SKM-1 treated with dmso at 0.1 percent for 144 hours (cell line): ENCODE results near the gene NDUFB11.

ENCODE experiments used
- DNase-seq: peaks from one replicate; lab custom pipeline; 2025; ENCODE audit not compliant: unreplicated experiment; lab: John Stamatoyannopoulos, UW

The NDUFB11 gene

GRCh38 chrX:47174846-47175587 lies 30.5 kb upstream of the NDUFB11 start:
- DNase-seq: no peak

- DNase-seq: no peak
These were observed 29.9 kb upstream of the NDUFB11 start for GRCh38 chrX:47174376-47174775.

DNA sequence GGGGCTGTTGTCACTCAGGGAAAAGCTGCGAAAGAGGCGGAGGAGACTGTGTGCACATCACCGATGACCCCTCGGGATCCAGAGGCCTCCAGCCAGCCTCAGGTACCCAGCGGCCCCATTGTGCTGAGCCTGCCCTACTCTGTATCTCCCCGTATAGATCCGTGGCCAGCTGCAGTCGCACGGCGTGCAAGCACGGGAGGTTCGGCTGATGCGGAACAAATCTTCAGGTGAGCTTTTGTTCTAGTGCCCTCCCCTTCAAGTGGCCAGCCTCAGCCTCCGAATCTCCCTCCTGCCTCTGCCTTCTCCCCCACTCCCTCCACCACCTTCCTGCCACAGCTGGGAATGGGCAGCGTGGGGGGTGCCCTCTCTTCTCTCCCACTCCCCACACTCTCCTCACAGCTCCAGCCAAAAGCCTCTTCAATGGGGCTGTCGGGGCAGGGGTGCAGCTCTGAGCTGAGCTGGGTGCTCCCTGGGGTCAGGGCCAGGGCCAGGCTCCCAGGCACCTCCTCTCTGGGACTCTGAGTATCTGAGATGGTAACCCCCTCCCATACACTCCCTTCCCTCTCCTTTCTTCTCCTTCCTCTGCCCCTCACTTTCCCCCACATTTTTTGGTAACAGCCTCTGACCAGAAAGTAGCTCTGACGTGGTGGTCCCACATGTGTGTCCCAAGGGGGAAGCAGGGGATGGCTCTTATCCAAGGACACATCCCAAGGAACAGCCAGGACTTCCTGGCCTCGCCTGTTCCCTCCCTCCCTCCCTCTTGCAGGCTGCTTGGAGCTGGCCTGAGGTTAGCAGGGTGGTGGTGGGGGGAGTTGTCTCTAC lies 28.7 kb upstream of the NDUFB11 start:
- no peak for DNase-seq

- no peak for DNase-seq
These were observed 28.0 kb upstream of the NDUFB11 start for GRCh38 chrX:47172549-47172948.

- DNase-seq: no peak
These were observed 27.5 kb upstream of the NDUFB11 start for GRCh38 chrX:47171996-47172395.

DNA sequence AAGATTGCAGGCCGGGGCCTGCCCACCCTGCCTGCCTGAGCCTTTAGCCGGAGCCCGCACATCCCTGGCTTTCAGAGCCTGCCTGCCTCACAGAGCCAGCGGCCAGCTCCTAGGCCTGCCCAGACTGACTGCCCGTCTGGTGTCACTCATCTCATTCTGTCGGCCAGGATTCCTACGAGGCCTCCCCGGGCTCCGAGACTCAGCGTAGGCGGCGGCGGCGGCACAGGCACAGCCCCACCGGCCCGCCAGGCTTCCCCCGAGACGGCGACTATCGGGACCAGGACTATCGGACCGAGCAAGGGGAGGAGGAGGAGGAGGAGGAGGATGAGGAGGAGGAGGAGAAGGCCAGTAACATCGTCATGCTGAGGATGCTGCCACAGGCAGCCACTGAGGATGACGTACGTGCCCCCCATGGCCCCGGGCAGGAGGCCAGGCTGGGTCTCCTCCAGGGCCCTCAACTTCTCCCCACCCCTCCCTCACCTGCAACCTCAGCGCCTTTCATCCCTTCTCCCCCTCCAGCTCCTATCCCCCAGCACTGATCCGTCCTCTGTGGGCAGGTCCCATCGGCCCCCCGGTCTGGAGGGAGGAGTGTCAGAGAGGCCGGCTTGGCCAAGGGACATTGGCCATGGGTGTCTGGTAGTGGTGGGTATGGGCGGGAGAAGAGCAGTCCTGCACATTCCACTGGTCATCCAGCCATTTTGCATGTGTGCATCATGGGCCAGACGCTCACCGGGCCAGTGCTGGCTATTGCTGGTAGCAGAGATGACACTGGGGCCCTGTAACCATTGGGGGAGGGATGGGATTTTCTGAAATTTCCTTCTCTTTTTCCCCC lies 26.6 kb upstream of the NDUFB11 start:
- DNase-seq: no peak

DNA sequence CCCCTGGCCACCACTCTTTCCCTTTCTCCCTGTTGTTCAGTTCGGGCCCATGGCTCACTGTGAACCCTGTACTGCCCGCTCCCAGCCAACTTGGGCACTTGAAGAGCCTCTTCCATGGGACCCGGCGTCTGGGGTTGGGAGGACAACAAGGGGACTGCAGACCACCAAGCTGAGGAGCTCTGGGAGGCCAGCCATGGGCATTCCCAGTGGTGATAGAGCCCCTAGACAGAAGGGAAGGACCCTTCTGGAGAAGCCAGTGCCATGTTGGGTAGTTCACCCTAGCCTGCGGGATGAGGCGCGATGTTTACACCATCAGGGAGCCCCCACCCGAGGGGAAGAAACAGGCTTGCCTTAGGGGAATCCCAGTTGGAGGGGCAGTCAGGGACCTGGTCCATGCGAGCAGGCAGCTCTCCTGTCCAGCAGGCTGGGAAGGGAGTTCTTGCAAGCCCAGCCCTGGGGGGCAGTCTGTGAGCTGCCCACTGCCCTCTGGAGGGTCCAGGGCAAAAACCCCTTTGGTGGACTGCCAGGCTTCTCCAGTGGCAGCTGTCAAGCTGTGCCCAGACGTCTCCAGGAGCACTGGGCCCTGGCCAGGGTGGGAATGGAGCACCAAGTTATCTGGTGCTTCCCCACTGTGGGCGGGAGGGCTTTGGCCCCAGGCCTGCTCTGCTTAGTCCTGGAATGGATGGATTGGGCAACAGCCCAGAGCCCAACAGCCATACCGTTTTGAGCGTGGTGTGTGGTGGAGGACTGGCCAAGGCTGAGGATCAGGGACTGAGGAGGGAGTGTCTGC lies 25.4 kb upstream of the NDUFB11 start:
- no peak for DNase-seq

DNA sequence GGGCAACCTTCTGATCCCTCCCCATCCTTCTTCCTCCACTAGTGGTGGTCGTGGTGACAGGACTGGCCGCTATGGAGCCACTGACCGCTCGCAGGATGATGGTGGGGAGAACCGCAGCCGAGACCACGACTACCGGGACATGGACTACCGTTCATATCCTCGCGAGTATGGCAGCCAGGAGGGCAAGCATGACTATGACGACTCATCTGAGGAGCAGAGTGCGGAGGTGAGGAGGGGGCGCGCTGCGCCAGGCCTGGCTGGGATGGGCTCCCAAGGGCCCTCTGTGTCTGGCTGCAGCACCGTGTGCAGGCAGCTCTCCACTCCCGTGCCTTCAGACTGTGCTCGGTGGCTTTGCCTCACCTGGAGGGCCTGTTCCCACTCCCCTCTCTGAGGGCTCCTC lies 24.8 kb upstream of the NDUFB11 start:
- no peak for DNase-seq

- DNase-seq: no peak
These were observed 24.1 kb upstream of the NDUFB11 start for GRCh38 chrX:47168495-47169073.

GRCh38 chrX:47166126-47166525 lies 21.6 kb upstream of the NDUFB11 start:
- no peak for DNase-seq

GRCh38 chrX:47164420-47164819 lies 19.9 kb upstream of the NDUFB11 start:
- DNase-seq: no peak

- DNase-seq: no peak
These were observed 18.6 kb upstream of the NDUFB11 start for GRCh38 chrX:47162927-47163583.

DNA sequence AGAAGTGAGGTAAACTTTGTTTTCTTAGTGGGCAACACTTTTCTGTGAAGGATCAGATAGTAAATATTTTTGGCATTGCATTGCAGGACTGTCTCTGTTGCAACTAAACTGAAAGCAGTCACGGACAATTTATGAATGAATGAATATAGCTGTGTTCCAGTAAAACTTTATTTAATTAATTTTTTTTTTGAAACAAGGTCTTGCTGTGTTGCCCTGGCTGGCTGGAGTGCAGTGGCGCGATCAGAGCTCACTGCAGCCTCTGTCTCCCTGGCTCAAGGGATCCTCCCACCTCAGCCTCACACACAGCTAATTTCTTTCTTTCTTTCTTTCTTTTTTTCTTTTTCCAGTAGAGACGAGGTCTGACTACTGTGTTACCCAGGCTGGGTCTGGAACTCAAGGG lies 16.3 kb upstream of the NDUFB11 start:
- no peak for DNase-seq

- no peak for DNase-seq
These were observed 14.3 kb upstream of the NDUFB11 start for GRCh38 chrX:47158781-47159180.

- no peak for DNase-seq
These were observed 13.6 kb upstream of the NDUFB11 start for GRCh38 chrX:47158131-47158530.

DNA sequence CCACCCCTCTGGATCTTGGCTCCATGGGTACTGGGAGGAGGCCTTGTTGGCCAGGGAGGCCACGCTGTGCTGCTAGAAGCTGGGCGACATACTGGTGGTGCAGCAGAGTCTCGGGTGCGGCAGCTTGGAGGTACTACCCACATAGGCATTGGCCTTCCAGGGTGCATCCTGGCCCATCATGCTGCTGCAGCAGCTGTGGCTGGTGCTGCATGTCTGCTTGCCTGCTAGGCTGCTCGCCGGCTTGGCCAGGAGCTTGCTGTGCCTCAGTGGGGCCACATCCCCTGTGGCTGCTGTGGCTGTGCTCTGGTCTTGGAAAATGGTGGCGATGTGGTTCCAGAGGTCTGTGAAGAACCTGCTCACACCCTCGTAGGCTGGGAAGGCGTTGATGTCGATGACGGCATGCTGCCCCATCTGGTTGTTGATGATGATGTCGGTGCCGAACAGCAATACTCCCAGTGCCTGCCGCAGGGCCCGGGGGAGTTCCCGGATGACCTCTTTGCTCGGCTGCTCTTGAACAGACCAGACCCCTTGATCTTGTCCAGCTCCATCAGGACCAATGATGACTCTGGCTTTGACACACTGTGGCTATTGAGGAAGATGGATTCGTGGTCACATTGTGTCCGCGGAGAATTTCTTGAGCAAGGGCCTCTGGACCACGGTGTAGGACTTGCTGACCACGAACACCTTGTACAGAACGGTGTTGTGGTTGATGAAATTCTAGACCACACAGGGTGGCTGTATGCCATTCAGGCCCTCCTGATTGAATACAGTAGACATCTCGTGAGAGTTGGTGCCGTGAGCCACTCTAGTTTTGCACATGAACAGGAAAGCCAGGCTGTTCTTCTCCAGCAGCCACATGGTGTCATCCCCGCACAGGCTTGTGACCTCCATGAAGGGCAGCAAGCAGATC lies 12.4 kb upstream of the NDUFB11 start:
- no peak for DNase-seq

- no peak for DNase-seq
These were observed 6.9 kb upstream of the NDUFB11 start for GRCh38 chrX:47151435-47151834.

- DNase-seq: no peak
These were observed 4.4 kb upstream of the NDUFB11 start for GRCh38 chrX:47148946-47149345.
